Measurements from ENCODE around the gene DUXA. TPM values are rescaled to one million over a fixed set of nuclear protein-coding genes. Genes with fewer than 3 reads are reported as not detected.
"Not testable (repeated sequence)": the region's sequence is repeated elsewhere in the genome, so short reads cannot be mapped to it uniquely, and the experiment has no call there.

The DUXA gene
- total RNA-seq, 1 experiment from 2014 or later = not detected

GRCh38 chr19:57152921-57153320 is 14.4 kb downstream of the DUXA start:
- intact Hi-C loops (cut with micrococcal nuclease; ENCODE audit: unreplicated experiment) = no loop called here
- TF ChIP-seq EZH2 (IDR thresholded peaks at IDR 0.05; ENCODE audit: low read depth) = no peak
- TF ChIP-seq CTCF (conservative IDR thresholded peaks at IDR 0.05) = no peak
- no peaks in the 10 kb centered on the region for H3K4me1 ChIP-seq (replicated peaks; ENCODE audit: insufficient read depth)
- H3F3A ChIP-seq (ENCODE audit: insufficient read depth, low read depth) = no peaks in the 10 kb centered on the region
- no TSS peak for BruUV-seq (replicated peaks)
- no peak overlapping the region for H2AFZ ChIP-seq
- peaks cover 69% of the 10 kb centered on the region for H3K27me3 ChIP-seq (ENCODE audit: insufficient read depth, low read depth)
- peak in 1 of 2 experiments; percentile 51 for DNase-seq
- ChIA-PET POLR2A (ENCODE audit: unreplicated experiment) (no interaction called here), CTCF (no interaction called here)
- no peak overlapping the region for H3K27ac ChIP-seq
- no peak overlapping the region for H3K4me3 ChIP-seq
- H3K9me2 ChIP-seq (ENCODE audit: insufficient read depth) = no peaks in the 10 kb centered on the region
- no peaks in the 10 kb centered on the region for H3K36me3 ChIP-seq (ENCODE audit: low read depth)
- H4K20me1 ChIP-seq (ENCODE audit: insufficient read depth) = no peaks in the 10 kb centered on the region
- H3K79me2 ChIP-seq (ENCODE audit: low read depth) = no peaks in the 10 kb centered on the region
- no peaks in the 10 kb centered on the region; the same call in 1 of the 2 replicates for H3K9me3 ChIP-seq (ENCODE audit: insufficient read depth, low read depth)
- H3K4me2 ChIP-seq = no peak overlapping the region

- Histone ChIP-seq H3K4me1 (replicated peaks; ENCODE audit: insufficient read depth) (no peaks in the 10 kb centered on the region), H4K20me1 (ENCODE audit: insufficient read depth) (no peaks in the 10 kb centered on the region), H3K27ac (no peak overlapping the region), H3F3A (ENCODE audit: insufficient read depth, low read depth) (no peaks in the 10 kb centered on the region), H2AFZ (no peak overlapping the region), H3K27me3 (ENCODE audit: insufficient read depth, low read depth) (peaks cover 60% of the 10 kb centered on the region), H3K4me3 (no peak overlapping the region), H3K9me2 (ENCODE audit: insufficient read depth) (no peaks in the 10 kb centered on the region), H3K9me3 (ENCODE audit: insufficient read depth, low read depth) (peaks cover 1% of the 10 kb centered on the region; the same call in 1 of the 2 replicates), H3K4me2 (no peak overlapping the region), H3K79me2 (ENCODE audit: low read depth) (no peaks in the 10 kb centered on the region), H3K36me3 (ENCODE audit: low read depth) (no peaks in the 10 kb centered on the region)
- TF ChIP-seq CTCF (conservative IDR thresholded peaks at IDR 0.05) = no peak
- TF ChIP-seq EZH2 (IDR thresholded peaks at IDR 0.05; ENCODE audit: low read depth) = no peak
- CTCF ChIA-PET = interaction anchor here (0.6 kb wide), 1 partner anchor 173 kb away, joined by 4 read pairs; no protein-coding TSS in a partner anchor
- intact Hi-C loops (cut with micrococcal nuclease; ENCODE audit: unreplicated experiment) = no loop called here
- BruUV-seq (replicated peaks) = no TSS peak
- POLR2A ChIA-PET (ENCODE audit: unreplicated experiment) = no interaction called here
- no peak for DNase-seq
Observed at GRCh38 chr19:57141699-57142098, 25.6 kb downstream of the DUXA start.

- intact Hi-C loops (cut with micrococcal nuclease; ENCODE audit: unreplicated experiment) = no loop called here
- no peaks in the 10 kb centered on the region for H3K4me1 ChIP-seq (replicated peaks; ENCODE audit: insufficient read depth)
- no peaks in the 10 kb centered on the region for H4K20me1 ChIP-seq (ENCODE audit: insufficient read depth)
- peaks cover 86% of the 10 kb centered on the region for H3K27me3 ChIP-seq (ENCODE audit: insufficient read depth, low read depth)
- no peaks in the 10 kb centered on the region for H3F3A ChIP-seq (ENCODE audit: insufficient read depth, low read depth)
- H3K4me3 ChIP-seq = no peak overlapping the region
- H2AFZ ChIP-seq = no peak overlapping the region
- DNase-seq = no peak
- no peaks in the 10 kb centered on the region for H3K36me3 ChIP-seq (ENCODE audit: low read depth)
- POLR2A ChIA-PET (ENCODE audit: unreplicated experiment) = no interaction called here
- H3K79me2 ChIP-seq (ENCODE audit: low read depth) = no peaks in the 10 kb centered on the region
- no peak overlapping the region for H3K4me2 ChIP-seq
- H3K9me3 ChIP-seq (ENCODE audit: insufficient read depth, low read depth) = peaks cover 3% of the 10 kb centered on the region; the same call in 1 of the 2 replicates
- no peak for TF ChIP-seq CTCF (conservative IDR thresholded peaks at IDR 0.05)
- no peak for TF ChIP-seq EZH2 (IDR thresholded peaks at IDR 0.05; ENCODE audit: low read depth)
- BruUV-seq (replicated peaks) = no TSS peak
- CTCF ChIA-PET = no interaction called here
- H3K27ac ChIP-seq = no peak overlapping the region
- no peaks in the 10 kb centered on the region for H3K9me2 ChIP-seq (ENCODE audit: insufficient read depth)
Observed at GRCh38 chr19:57135797-57136196, 31.5 kb downstream of the DUXA start.

- DNase-seq; H3K36me3 ChIP-seq (ENCODE audit: low read depth); H3K9me3 ChIP-seq (ENCODE audit: insufficient read depth, low read depth); H3K9me2 ChIP-seq (ENCODE audit: insufficient read depth); H4K20me1 ChIP-seq (ENCODE audit: insufficient read depth); H3K4me1 ChIP-seq (replicated peaks; ENCODE audit: insufficient read depth); H2AFZ ChIP-seq; CTCF ChIA-PET; H3F3A ChIP-seq (ENCODE audit: insufficient read depth, low read depth); H3K79me2 ChIP-seq (ENCODE audit: low read depth); H3K4me2 ChIP-seq; H3K4me3 ChIP-seq; H3K27ac ChIP-seq; intact Hi-C loops (cut with micrococcal nuclease; ENCODE audit: unreplicated experiment); POLR2A ChIA-PET (ENCODE audit: unreplicated experiment); BruUV-seq (replicated peaks): not testable (repeated sequence)
- H3K27me3 ChIP-seq (ENCODE audit: insufficient read depth, low read depth) = peaks cover 25% of the 10 kb centered on the region
Observed at GRCh38 chr19:57127403-57127802, 39.9 kb downstream of the DUXA start.

Measured in PC-9 (cell line).